Colonic mucosa (tissue), 4 donors: ENCODE measurements around the gene ZBTB20. TPM values are rescaled to one million over a fixed set of nuclear protein-coding genes. Genes with fewer than 3 reads are reported as not detected.

ENCODE experiments used
- DNase-seq: peaks from one replicate; pipeline ENCODE4 v3.0.0-alpha.2; 2020
- H3K27ac ChIP-seq: fragments of 200-600 bp; one replicate; pipeline ENCODE4 v1.8.0; 2021
- H3K27me3 ChIP-seq: fragments of 200-600 bp; one replicate; pipeline ENCODE4 v1.8.0; 2021
- H3K36me3 ChIP-seq: fragments of 200-600 bp; one replicate; pipeline ENCODE4 v1.8.0; 2021
- H3K4me1 ChIP-seq: fragments of 200-600 bp; one replicate; pipeline ENCODE4 v1.8.0; 2021; ENCODE audit warnings: mild to moderate bottlenecking
- H3K4me3 ChIP-seq: fragments of 200-600 bp; one replicate; pipeline ENCODE4 v1.8.0; 2021
- H3K9ac ChIP-seq, 2 donors: one replicate each; pipeline ENCODE4 v1.7.0; 2013; ENCODE audit warnings: control low read depth in 2 of 2, low read depth in 2 of 2, low read length in 2 of 2
- H3K9me3 ChIP-seq: fragments of 200-600 bp; one replicate; pipeline ENCODE4 v1.8.0; 2021
- intact Hi-C: fragments of 100-400 bp; cut with DNase I; formaldehyde crosslinking; loops from one replicate; pipeline ENCODE4 v1.14.1; 2022
- total RNA-seq, 2 donors: library from RNA; stranded (reverse); fragmentation: NEBNext Ultra II Directional in 1 of 2; extraction: Animal tissue kit (Norgen Biotek cat#: 25700) in 1 of 2; gene quantifications; one replicate each; pipeline ENCODE4 v1.2.1, GENCODE V29; 2021
- TF ChIP-seq, protein P1 (sequence below): fragments of 200-600 bp; IDR thresholded peaks from one replicate; pipeline ENCODE4 v1.8.0; 2022; ENCODE audit warnings: antibody characterized with exemption, mild to moderate bottlenecking
- donor health status: healthy.
- donor health status: DM: no; HTN: no; CAD: no.
- donor health status: DM: no; HTN: no; CAD: no.

Gene ZBTB20
- total RNA-seq, 2 donors from 2014 or later: 12.7 to 21.2 TPM

DNA sequence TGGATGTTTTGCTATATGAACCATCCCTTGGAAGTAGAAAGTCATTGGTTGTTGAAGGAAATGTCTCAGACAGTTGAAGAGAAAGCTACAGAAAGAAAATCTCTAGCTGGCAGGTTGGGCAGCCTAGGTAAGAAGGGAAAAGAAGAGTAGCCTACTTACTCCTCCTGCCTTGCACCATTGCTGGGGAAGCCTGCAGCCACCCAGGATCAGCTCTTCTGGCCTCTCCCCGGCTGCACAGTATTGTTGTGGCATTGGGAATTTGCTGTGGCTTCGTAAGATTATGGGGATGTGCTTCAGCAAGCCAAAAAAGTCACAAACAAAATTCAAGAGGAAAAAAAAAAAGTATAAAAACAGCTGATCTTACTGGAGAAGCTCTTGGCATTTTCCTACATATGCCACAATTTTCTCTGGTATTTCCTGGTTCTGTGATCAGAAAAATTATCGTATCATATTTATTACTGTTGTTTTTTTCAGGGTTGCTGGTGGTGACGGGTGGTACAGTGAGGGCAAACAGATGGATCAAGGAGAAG, 699.1 kb downstream of the ZBTB20 start:
- no peak overlapping the region for H3K27ac ChIP-seq

DNA sequence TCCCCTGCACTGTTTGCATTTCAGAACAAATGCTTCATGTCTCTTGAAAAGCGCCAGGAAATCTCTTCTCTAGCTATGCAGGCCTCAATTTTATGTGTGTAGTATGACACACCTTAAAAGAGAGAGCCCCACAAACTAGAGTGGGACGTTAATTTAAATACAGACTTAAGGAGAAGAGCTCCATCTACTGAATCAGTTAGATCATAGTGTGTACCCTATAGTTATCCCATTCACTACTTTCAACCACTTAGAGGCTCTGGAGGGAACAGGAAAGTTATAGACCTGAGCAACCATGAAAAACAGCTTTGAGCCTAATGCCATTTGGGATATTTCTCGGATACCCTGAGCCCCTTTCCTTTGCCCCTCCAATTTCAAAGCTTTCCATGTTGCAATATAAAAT, 699.5 kb downstream of the ZBTB20 start:
- TF ChIP-seq, protein P1, sequence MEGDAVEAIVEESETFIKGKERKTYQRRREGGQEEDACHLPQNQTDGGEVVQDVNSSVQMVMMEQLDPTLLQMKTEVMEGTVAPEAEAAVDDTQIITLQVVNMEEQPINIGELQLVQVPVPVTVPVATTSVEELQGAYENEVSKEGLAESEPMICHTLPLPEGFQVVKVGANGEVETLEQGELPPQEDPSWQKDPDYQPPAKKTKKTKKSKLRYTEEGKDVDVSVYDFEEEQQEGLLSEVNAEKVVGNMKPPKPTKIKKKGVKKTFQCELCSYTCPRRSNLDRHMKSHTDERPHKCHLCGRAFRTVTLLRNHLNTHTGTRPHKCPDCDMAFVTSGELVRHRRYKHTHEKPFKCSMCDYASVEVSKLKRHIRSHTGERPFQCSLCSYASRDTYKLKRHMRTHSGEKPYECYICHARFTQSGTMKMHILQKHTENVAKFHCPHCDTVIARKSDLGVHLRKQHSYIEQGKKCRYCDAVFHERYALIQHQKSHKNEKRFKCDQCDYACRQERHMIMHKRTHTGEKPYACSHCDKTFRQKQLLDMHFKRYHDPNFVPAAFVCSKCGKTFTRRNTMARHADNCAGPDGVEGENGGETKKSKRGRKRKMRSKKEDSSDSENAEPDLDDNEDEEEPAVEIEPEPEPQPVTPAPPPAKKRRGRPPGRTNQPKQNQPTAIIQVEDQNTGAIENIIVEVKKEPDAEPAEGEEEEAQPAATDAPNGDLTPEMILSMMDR: no peak
- Histone ChIP-seq H3K9ac (no peak overlapping the region), H3K27ac (no peak overlapping the region), H3K4me1 (no peaks in the 10 kb centered on the region), H3K9me3 (no peaks in the 10 kb centered on the region), H3K36me3 (no peaks in the 10 kb centered on the region), H3K27me3 (no peaks in the 10 kb centered on the region), H3K4me3 (no peak overlapping the region)
- intact Hi-C loops: no loop called here
- DNase-seq: no peak

More for the DNA sequence above, 699.1 kb downstream of the ZBTB20 start:
- TF ChIP-seq, protein P1: no peak
- intact Hi-C loops: no loop called here
- Histone ChIP-seq H3K9ac (no peak overlapping the region), H3K4me3 (no peak overlapping the region), H3K9me3 (no peaks in the 10 kb centered on the region), H3K4me1 (no peaks in the 10 kb centered on the region), H3K27me3 (no peaks in the 10 kb centered on the region), H3K36me3 (no peaks in the 10 kb centered on the region)
- no peak for DNase-seq

DNA sequence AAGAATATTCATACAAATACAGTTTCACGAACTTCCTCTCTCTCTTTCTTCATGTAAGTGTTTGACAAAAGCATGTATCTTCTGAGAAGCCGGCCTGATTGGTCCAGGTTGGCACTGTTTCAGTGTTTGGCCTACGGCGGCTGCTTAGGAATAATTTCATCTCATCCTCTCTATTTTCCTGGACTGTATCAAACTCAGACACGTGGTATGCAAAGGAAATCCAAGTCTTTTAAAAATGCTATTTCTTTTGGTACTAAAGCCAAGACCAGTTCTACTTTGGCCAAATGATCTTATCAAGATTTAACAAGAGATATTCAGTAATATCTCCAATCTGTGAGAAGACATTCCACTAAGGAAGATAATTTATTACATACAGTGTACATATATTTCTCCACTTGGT, 700.5 kb downstream of the ZBTB20 start:
- H3K27ac ChIP-seq: no peak overlapping the region
- no peaks in the 10 kb centered on the region for H3K9me3 ChIP-seq
- intact Hi-C loops: no loop called here
- H3K27me3 ChIP-seq: no peaks in the 10 kb centered on the region
- no peaks in the 10 kb centered on the region for H3K36me3 ChIP-seq
- TF ChIP-seq, protein P1: no peak
- no peaks in the 10 kb centered on the region for H3K4me1 ChIP-seq
- H3K4me3 ChIP-seq: no peak overlapping the region
- H3K9ac ChIP-seq: no peak overlapping the region
- DNase-seq: no peak

DNA sequence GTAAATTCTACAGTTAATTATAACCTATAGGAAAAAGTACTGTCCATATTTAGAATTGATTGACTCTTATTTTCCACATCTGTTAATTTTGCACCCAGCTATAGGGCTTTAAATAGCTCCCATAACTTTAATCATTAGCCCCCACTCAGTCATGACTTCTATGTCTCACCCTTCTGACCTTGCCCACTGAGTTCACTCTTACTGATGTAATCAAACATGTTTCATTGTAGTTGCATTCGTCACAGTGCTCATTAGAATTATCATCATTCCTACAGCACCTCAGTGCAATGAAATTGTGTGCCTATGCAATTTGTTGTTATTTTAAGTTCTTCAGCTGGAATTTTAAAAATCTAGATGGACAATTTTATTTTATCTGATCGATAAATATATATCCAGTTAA, 701.9 kb downstream of the ZBTB20 start:
- no peak overlapping the region for H3K27ac ChIP-seq
- H3K27me3 ChIP-seq: no peaks in the 10 kb centered on the region
- no peaks in the 10 kb centered on the region for H3K4me1 ChIP-seq
- no peaks in the 10 kb centered on the region for H3K9me3 ChIP-seq
- H3K4me3 ChIP-seq: no peak overlapping the region
- DNase-seq: no peak
- no peak overlapping the region for H3K9ac ChIP-seq
- TF ChIP-seq, protein P1: no peak
- intact Hi-C loops: no loop called here
- H3K36me3 ChIP-seq: no peaks in the 10 kb centered on the region

DNA sequence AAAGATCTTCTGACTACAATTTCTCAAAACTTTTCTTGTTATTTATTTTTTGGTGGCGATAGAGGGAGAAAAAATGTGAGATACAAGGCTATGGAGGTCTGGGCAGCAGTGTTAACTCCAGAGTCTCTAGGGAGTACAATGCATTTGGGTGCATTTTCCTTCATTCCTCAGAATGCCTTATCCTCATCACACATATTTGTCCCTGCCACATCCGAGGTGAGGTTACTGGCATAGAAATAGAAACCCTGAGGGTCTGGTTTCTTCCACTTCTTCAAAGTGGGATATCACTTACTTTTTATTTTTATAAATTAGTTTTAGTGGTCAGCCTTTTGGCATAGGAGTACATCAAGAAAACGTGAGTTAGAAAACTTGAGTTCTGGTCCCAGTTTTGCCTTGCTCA, 702.9 kb downstream of the ZBTB20 start:
- DNase-seq: no peak
- no peaks in the 10 kb centered on the region for H3K36me3 ChIP-seq
- H3K4me3 ChIP-seq: no peak overlapping the region
- intact Hi-C loops: no loop called here
- no peak overlapping the region for H3K27ac ChIP-seq
- TF ChIP-seq, protein P1: no peak
- H3K9me3 ChIP-seq: no peaks in the 10 kb centered on the region
- no peaks in the 10 kb centered on the region for H3K27me3 ChIP-seq
- no peaks in the 10 kb centered on the region for H3K4me1 ChIP-seq
- no peak overlapping the region for H3K9ac ChIP-seq
